ENCODE measurements around the gene NEDD4. TPM values are rescaled to one million over a fixed set of nuclear protein-coding genes. Genes with fewer than 3 reads are reported as not detected.

The NEDD4 gene
- total RNA-seq, 1 experiment from 2014 or later = 56.8 TPM

GRCh38 chr15:55942332-55942731 is 51.1 kb downstream of the NEDD4 start:
- Mint-ChIP-seq H3K4me3 (ENCODE audit: low read depth, unreplicated experiment) (no peak overlapping the region), H3K4me1 (ENCODE audit: low read depth, unreplicated experiment) (no peaks in the 10 kb centered on the region), H3K36me3 (ENCODE audit: insufficient read depth, unreplicated experiment) (peaks cover 14% of the 10 kb centered on the region), H3K27me3 (ENCODE audit: unreplicated experiment) (no peaks in the 10 kb centered on the region), H3K27ac (ENCODE audit: unreplicated experiment) (no peak overlapping the region), H3K9me3 (ENCODE audit: low read depth, unreplicated experiment) (peaks cover 5% of the 10 kb centered on the region)
- CTCF ChIA-PET = no interaction called here
- TF ChIP-seq CTCF (IDR thresholded peaks at IDR 0.05; ENCODE audit: unreplicated experiment) = no peak
- DNase-seq = no peak
- intact Hi-C loops (cut with micrococcal nuclease; ENCODE audit: unreplicated experiment) = no loop called here
- no TSS peak for BruUV-seq (replicated peaks)

GRCh38 chr15:55937040-55937439 is 56.4 kb downstream of the NEDD4 start:
- Mint-ChIP-seq H3K9me3 (ENCODE audit: low read depth, unreplicated experiment) (peaks cover 5% of the 10 kb centered on the region), H3K4me3 (ENCODE audit: low read depth, unreplicated experiment) (no peak overlapping the region), H3K27me3 (ENCODE audit: unreplicated experiment) (no peaks in the 10 kb centered on the region), H3K4me1 (ENCODE audit: low read depth, unreplicated experiment) (no peaks in the 10 kb centered on the region), H3K36me3 (ENCODE audit: insufficient read depth, unreplicated experiment) (peaks cover 21% of the 10 kb centered on the region), H3K27ac (ENCODE audit: unreplicated experiment) (no peak overlapping the region)
- intact Hi-C loops (cut with micrococcal nuclease; ENCODE audit: unreplicated experiment) = no loop called here
- no peak for TF ChIP-seq CTCF (IDR thresholded peaks at IDR 0.05; ENCODE audit: unreplicated experiment)
- no TSS peak for BruUV-seq (replicated peaks)
- CTCF ChIA-PET = no interaction called here
- no peak for DNase-seq

- Mint-ChIP-seq H3K4me1 (ENCODE audit: low read depth, unreplicated experiment) (no peaks in the 10 kb centered on the region), H3K27me3 (ENCODE audit: unreplicated experiment) (no peaks in the 10 kb centered on the region), H3K9me3 (ENCODE audit: low read depth, unreplicated experiment) (no peaks in the 10 kb centered on the region), H3K27ac (ENCODE audit: unreplicated experiment) (no peak overlapping the region), H3K36me3 (ENCODE audit: insufficient read depth, unreplicated experiment) (peaks cover 5% of the 10 kb centered on the region), H3K4me3 (ENCODE audit: low read depth, unreplicated experiment) (no peak overlapping the region)
- CTCF ChIA-PET = no interaction called here
- no peak for TF ChIP-seq CTCF (IDR thresholded peaks at IDR 0.05; ENCODE audit: unreplicated experiment)
- no TSS peak for BruUV-seq (replicated peaks)
- no peak for DNase-seq
- intact Hi-C loops (cut with micrococcal nuclease; ENCODE audit: unreplicated experiment) = no loop called here
Measured at GRCh38 chr15:55928955-55929354, 64.5 kb downstream of the NEDD4 start.

GRCh38 chr15:55921744-55922143 is 71.7 kb downstream of the NEDD4 start:
- peaks cover 23% of the 10 kb centered on the region for H3K4me1 Mint-ChIP-seq (ENCODE audit: low read depth, unreplicated experiment)
- peaks cover 9% of the 10 kb centered on the region for H3K36me3 Mint-ChIP-seq (ENCODE audit: insufficient read depth, unreplicated experiment)
- intact Hi-C loops (cut with micrococcal nuclease; ENCODE audit: unreplicated experiment) = no loop called here
- CTCF ChIA-PET = no interaction called here
- no peaks in the 10 kb centered on the region for H3K27me3 Mint-ChIP-seq (ENCODE audit: unreplicated experiment)
- no TSS peak for BruUV-seq (replicated peaks)
- H3K4me3 Mint-ChIP-seq (ENCODE audit: low read depth, unreplicated experiment) = no peak overlapping the region
- TF ChIP-seq CTCF (IDR thresholded peaks at IDR 0.05; ENCODE audit: unreplicated experiment) = no peak
- no peak overlapping the region for H3K27ac Mint-ChIP-seq (ENCODE audit: unreplicated experiment)
- no peak for DNase-seq
- no peaks in the 10 kb centered on the region for H3K9me3 Mint-ChIP-seq (ENCODE audit: low read depth, unreplicated experiment)
